Ishikawa (cell line): Measurements from ENCODE around the gene VSIG8.

Experiments
- EP300 ChIP-seq: IDR thresholded peaks from 2 replicates; pipeline ENCODE4 v1.6.1; 2012; ENCODE audit warnings: borderline replicate concordance
- TAF1 ChIP-seq: IDR thresholded peaks from 2 replicates; pipeline ENCODE4 v1.6.1; 2012; ENCODE audit warnings: low read depth, mild to moderate bottlenecking
- YY1 ChIP-seq: IDR thresholded peaks from 2 replicates; pipeline ENCODE4 v1.6.1; 2012; ENCODE audit warnings: low read depth
- TF ChIP-seq, protein P1 (sequence below): IDR thresholded peaks from 2 replicates; pipeline ENCODE4 v1.6.1; 2012; ENCODE audit warnings: low read depth, mild to moderate bottlenecking

DNA sequence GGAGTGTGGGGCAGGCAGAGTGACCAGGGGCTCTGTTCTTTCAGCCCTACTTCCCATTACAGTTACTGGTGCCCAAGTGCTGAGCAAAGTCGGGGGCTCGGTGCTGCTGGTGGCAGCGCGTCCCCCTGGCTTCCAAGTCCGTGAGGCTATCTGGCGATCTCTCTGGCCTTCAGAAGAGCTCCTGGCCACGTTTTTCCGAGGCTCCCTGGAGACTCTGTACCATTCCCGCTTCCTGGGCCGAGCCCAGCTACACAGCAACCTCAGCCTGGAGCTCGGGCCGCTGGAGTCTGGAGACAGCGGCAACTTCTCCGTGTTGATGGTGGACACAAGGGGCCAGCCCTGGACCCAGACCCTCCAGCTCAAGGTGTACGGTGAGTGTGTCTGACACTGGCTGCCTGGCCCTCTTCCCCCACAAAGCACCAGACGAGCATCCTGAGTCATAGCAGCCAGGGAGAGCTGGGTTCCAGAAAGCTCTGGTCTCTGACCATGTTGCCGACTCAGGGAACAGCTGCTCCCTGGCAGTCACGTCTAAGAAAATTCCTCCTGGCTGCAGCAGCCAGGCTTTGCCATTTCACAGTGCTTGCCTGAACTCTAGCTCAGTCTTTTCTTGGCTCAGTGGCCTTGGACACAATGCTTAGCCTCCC is 32.5 kb downstream of the VSIG8 start:
- TF ChIP-seq YY1 (no peak), TAF1 (no peak), EP300 (no peak)
- TF ChIP-seq, protein P1, sequence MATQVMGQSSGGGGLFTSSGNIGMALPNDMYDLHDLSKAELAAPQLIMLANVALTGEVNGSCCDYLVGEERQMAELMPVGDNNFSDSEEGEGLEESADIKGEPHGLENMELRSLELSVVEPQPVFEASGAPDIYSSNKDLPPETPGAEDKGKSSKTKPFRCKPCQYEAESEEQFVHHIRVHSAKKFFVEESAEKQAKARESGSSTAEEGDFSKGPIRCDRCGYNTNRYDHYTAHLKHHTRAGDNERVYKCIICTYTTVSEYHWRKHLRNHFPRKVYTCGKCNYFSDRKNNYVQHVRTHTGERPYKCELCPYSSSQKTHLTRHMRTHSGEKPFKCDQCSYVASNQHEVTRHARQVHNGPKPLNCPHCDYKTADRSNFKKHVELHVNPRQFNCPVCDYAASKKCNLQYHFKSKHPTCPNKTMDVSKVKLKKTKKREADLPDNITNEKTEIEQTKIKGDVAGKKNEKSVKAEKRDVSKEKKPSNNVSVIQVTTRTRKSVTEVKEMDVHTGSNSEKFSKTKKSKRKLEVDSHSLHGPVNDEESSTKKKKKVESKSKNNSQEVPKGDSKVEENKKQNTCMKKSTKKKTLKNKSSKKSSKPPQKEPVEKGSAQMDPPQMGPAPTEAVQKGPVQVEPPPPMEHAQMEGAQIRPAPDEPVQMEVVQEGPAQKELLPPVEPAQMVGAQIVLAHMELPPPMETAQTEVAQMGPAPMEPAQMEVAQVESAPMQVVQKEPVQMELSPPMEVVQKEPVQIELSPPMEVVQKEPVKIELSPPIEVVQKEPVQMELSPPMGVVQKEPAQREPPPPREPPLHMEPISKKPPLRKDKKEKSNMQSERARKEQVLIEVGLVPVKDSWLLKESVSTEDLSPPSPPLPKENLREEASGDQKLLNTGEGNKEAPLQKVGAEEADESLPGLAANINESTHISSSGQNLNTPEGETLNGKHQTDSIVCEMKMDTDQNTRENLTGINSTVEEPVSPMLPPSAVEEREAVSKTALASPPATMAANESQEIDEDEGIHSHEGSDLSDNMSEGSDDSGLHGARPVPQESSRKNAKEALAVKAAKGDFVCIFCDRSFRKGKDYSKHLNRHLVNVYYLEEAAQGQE = no peak
